ENCODE results near the gene PHF5A.
A peak's percentile ranks its signal among the peaks of the same experiment; 100 is the strongest.

Gene PHF5A

GRCh38 chr22:41468381-41469217 lies at the start of gene PHF5A, which contains the start of gene ACO2:
TSS of gene PHF5A (minus strand) at chr22:41468692. CDS start at chr22:41468653, 39 bp downstream.
TSS of gene ACO2 (plus strand) at chr22:41469117. CDS start at chr22:41469147, 30 bp downstream.
- DNase-seq (ENCODE audit: low spot score): peak; percentile 98

GRCh38 chr22:41518048-41518347 lies 49.5 kb upstream of the PHF5A start:
- DNase-seq (ENCODE audit: low spot score): no peak

- DNase-seq (ENCODE audit: low spot score): no peak
Observed at GRCh38 chr22:41517172-41518047, 48.9 kb upstream of the PHF5A start.

GRCh38 chr22:41516462-41516861 lies 48.0 kb upstream of the PHF5A start:
- no peak for DNase-seq (ENCODE audit: low spot score)

- no peak for DNase-seq (ENCODE audit: low spot score)
Observed at GRCh38 chr22:41513391-41513790, 44.9 kb upstream of the PHF5A start.

GRCh38 chr22:41512421-41513194 lies 44.1 kb upstream of the PHF5A start:
- DNase-seq (ENCODE audit: low spot score): no peak

- no peak for DNase-seq (ENCODE audit: low spot score)
Observed at GRCh38 chr22:41511521-41511968, 43.1 kb upstream of the PHF5A start.

GRCh38 chr22:41508770-41509170 lies 40.3 kb upstream of the PHF5A start:
- no peak for DNase-seq (ENCODE audit: low spot score)

GRCh38 chr22:41507330-41508063 lies 39.0 kb upstream of the PHF5A start:
- no peak for DNase-seq (ENCODE audit: low spot score)

GRCh38 chr22:41505511-41506220 lies 37.2 kb upstream of the PHF5A start:
- no peak for DNase-seq (ENCODE audit: low spot score)

GRCh38 chr22:41504816-41505215 lies 36.3 kb upstream of the PHF5A start:
- no peak for DNase-seq (ENCODE audit: low spot score)

GRCh38 chr22:41504397-41504796 lies 35.9 kb upstream of the PHF5A start:
- no peak for DNase-seq (ENCODE audit: low spot score)

- DNase-seq (ENCODE audit: low spot score): peak; percentile 19
Observed at GRCh38 chr22:41501209-41501608, 32.7 kb upstream of the PHF5A start.

- DNase-seq (ENCODE audit: low spot score): no peak
Observed at GRCh38 chr22:41500303-41500702, 31.8 kb upstream of the PHF5A start.

- no peak for DNase-seq (ENCODE audit: low spot score)
Observed at GRCh38 chr22:41499624-41500280, 31.3 kb upstream of the PHF5A start.

- DNase-seq (ENCODE audit: low spot score): no peak
Observed at GRCh38 chr22:41498303-41498835, 29.9 kb upstream of the PHF5A start.

GRCh38 chr22:41491374-41492100 lies 23.0 kb upstream of the PHF5A start:
- DNase-seq (ENCODE audit: low spot score): no peak

- no peak for DNase-seq (ENCODE audit: low spot score)
Observed at GRCh38 chr22:41488596-41489385, 20.3 kb upstream of the PHF5A start.

- DNase-seq (ENCODE audit: low spot score): no peak
Observed at GRCh38 chr22:41488076-41488475, 19.6 kb upstream of the PHF5A start.
